Mesothelial cell of epicardium (in vitro differentiated cells): ENCODE data around the gene NQO1. TPM values are rescaled to one million over a fixed set of nuclear protein-coding genes. Genes with fewer than 3 reads are reported as not detected.
A peak's percentile ranks its signal among the peaks of the same experiment; 100 is the strongest.

Source experiments
- DNase-seq, 2 experiments: peaks; one replicate each; pipeline ENCODE4 v3.0.0; 2021; ENCODE audit warnings: low spot score in 2 of 2; ENCODE audit not compliant: unreplicated experiment in 2 of 2
- H3K27ac Mint-ChIP-seq: 2 replicates; pipeline ENCODE4 v1.8.0; 2021; ENCODE audit warnings: mixed read lengths
- H3K27me3 Mint-ChIP-seq: 2 replicates; pipeline ENCODE4 v1.8.0; 2021; ENCODE audit warnings: low read depth, mixed read lengths
- H3K36me3 Mint-ChIP-seq: 2 replicates; pipeline ENCODE4 v1.8.0; 2021; ENCODE audit warnings: mixed read lengths
- H3K4me1 Mint-ChIP-seq: 2 replicates; pipeline ENCODE4 v1.8.0; 2021; ENCODE audit warnings: mixed read lengths
- H3K4me3 Mint-ChIP-seq: 2 replicates; pipeline ENCODE4 v1.8.0; 2021; ENCODE audit warnings: mild to moderate bottlenecking, moderate library complexity, mixed read lengths
- H3K9me3 Mint-ChIP-seq: 2 replicates; pipeline ENCODE4 v1.8.0; 2021; ENCODE audit warnings: mixed read lengths
- total RNA-seq: library from RNA; stranded (reverse); gene quantifications from 3 replicates; pipeline ENCODE4 v1.2.1, GENCODE V29; 2021
- TF ChIP-seq, protein P1 (sequence below): fragments of 200-600 bp; sonication (generic); IDR thresholded peaks from one replicate; pipeline ENCODE4 v1.5.0; 2021; ENCODE audit warnings: antibody characterized with exemption; ENCODE audit not compliant: unreplicated experiment

NQO1 gene
- total RNA-seq, 1 donor from 2014 or later: 30.9 TPM

DNA sequence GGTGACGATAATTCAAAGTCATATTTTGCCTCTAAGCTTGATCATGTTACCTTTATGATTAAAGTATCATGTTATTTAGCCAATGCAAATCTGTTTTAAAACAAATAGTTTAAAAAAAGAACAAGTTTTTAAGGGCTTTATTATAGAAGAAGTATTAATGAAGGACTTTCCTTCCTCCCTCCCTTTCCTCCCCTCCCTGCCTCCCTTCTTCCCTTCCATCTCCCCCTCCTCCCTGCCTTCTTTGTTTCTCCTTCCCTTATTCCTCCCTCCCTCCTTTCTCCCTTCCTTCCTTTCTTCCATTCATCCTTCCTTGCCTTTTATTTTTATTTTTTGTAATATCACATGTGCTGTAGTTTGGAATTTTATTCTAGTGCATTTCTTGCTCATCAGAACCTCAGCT lies 26.4 kb downstream of the NQO1 start:
- Mint-ChIP-seq H3K4me1 (no peaks in the 10 kb centered on the region), H3K9me3 (no peaks in the 10 kb centered on the region), H3K27ac (no peak overlapping the region), H3K36me3 (peaks cover 16% of the 10 kb centered on the region), H3K4me3 (no peak overlapping the region), H3K27me3 (no peaks in the 10 kb centered on the region)
- TF ChIP-seq, protein P1, sequence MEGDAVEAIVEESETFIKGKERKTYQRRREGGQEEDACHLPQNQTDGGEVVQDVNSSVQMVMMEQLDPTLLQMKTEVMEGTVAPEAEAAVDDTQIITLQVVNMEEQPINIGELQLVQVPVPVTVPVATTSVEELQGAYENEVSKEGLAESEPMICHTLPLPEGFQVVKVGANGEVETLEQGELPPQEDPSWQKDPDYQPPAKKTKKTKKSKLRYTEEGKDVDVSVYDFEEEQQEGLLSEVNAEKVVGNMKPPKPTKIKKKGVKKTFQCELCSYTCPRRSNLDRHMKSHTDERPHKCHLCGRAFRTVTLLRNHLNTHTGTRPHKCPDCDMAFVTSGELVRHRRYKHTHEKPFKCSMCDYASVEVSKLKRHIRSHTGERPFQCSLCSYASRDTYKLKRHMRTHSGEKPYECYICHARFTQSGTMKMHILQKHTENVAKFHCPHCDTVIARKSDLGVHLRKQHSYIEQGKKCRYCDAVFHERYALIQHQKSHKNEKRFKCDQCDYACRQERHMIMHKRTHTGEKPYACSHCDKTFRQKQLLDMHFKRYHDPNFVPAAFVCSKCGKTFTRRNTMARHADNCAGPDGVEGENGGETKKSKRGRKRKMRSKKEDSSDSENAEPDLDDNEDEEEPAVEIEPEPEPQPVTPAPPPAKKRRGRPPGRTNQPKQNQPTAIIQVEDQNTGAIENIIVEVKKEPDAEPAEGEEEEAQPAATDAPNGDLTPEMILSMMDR: no peak
- DNase-seq: no peak

DNA sequence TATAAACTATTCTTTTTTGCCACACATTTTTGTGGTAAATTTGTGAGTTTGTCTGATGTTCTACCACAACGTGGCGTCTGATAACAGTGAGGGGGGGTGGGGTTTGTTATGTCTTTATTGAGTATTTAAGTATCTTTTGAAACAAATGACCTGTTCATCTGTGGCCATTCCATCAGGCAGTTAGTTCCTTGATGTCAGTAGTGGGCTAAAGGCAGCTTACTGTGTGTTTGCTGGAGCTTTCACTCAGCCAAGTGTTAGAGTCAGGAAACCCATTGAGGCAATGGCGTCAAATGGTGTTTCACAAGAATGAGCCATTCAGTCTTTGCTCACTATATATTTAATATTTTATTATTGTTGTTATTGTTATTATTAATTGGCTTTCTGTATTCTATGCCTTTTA lies 28.0 kb downstream of the NQO1 start:
- H3K4me1 Mint-ChIP-seq: no peaks in the 10 kb centered on the region
- TF ChIP-seq, protein P1: no peak
- no peak overlapping the region for H3K4me3 Mint-ChIP-seq
- H3K9me3 Mint-ChIP-seq: no peaks in the 10 kb centered on the region
- no peak for DNase-seq
- H3K27me3 Mint-ChIP-seq: no peaks in the 10 kb centered on the region
- no peak overlapping the region for H3K27ac Mint-ChIP-seq
- peaks cover 20% of the 10 kb centered on the region for H3K36me3 Mint-ChIP-seq

DNA sequence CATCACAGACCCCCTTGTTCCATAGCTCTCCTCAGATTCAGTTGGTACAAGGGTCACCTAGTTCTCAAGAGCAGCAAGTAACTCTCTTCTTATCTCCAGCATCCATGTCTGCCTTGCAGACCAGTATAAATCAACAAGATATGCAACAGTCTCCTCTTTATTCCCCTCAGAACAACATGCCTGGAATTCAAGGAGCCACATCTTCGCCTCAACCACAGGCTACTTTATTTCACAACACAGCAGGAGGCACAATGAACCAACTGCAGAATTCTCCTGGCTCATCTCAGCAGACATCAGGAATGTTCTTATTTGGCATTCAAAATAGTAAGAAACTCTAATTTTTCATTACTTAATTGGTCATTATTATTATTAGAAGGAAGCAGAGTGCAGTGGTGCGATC lies 32.4 kb downstream of the NQO1 start:
- Mint-ChIP-seq H3K4me3 (no peak overlapping the region), H3K4me1 (peaks cover 2% of the 10 kb centered on the region), H3K27ac (no peak overlapping the region), H3K27me3 (no peaks in the 10 kb centered on the region), H3K9me3 (no peaks in the 10 kb centered on the region), H3K36me3 (peaks cover 40% of the 10 kb centered on the region)
- no peak for DNase-seq
- TF ChIP-seq, protein P1: no peak

DNA sequence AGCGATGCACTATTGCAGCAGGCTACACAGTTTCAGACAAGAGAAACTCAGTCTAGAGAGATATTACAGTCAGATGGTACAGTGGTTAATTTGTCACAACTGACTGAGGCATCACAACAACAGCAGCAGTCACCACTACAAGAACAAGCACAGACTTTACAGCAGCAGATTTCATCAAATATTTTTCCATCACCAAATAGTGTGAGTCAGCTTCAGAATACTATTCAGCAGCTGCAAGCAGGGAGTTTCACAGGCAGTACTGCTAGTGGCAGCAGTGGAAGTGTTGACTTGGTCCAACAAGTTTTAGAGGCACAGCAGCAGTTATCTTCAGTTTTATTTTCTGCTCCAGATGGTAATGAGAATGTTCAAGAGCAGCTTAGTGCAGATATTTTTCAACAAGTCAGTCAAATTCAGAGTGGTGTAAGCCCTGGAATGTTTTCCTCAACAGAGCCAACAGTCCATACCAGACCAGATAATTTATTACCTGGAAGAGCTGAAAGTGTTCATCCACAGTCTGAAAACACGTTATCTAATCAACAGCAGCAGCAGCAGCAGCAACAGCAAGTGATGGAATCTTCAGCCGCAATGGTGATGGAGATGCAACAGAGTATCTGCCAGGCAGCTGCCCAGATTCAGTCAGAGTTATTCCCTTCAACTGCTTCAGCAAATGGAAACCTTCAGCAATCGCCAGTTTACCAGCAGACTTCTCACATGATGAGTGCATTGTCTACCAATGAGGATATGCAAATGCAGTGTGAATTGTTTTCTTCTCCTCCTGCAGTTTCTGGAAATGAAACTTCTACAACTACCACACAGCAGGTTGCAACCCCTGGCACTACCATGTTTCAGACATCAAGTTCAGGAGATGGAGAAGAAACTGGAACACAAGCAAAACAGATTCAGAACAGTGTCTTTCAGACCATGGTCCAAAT lies 34.1 kb downstream of the NQO1 start:
- Mint-ChIP-seq H3K27me3 (no peaks in the 10 kb centered on the region), H3K4me1 (peaks cover 2% of the 10 kb centered on the region), H3K4me3 (no peak overlapping the region), H3K27ac (peak overlapping the region; percentile 41), H3K36me3 (peaks cover 38% of the 10 kb centered on the region), H3K9me3 (no peaks in the 10 kb centered on the region)
- TF ChIP-seq, protein P1: no peak
- no peak for DNase-seq

DNA sequence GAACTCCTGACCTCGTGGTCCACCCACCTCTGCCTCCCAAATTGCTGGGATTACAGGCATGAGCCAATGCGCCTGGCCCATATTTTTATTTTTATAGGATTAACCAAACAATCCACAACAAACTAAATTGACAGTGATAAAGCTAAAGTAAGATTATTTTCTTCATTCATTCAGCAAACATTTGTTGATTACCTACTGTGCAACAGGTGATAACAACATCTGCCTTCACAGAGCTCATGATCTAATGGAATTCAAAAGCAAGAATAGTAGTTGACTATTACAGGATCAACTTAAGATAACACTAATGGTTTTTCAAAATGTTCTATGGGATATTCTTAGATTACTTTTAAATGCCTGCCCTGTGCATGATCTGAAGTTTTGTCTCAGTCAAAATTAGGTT lies 37.8 kb downstream of the NQO1 start:
- H3K4me3 Mint-ChIP-seq: no peak overlapping the region
- H3K36me3 Mint-ChIP-seq: peaks cover 35% of the 10 kb centered on the region
- no peak for DNase-seq
- H3K27ac Mint-ChIP-seq: no peak overlapping the region
- peaks cover 2% of the 10 kb centered on the region for H3K4me1 Mint-ChIP-seq
- H3K27me3 Mint-ChIP-seq: no peaks in the 10 kb centered on the region
- TF ChIP-seq, protein P1: no peak
- no peaks in the 10 kb centered on the region for H3K9me3 Mint-ChIP-seq
